SJCRH30 (cell line): Measurements from ENCODE around the gene NCK2. TPM values are rescaled to one million over a fixed set of nuclear protein-coding genes. Genes with fewer than 3 reads are reported as not detected.
"Not testable (repeated sequence)": the region's sequence is repeated elsewhere in the genome, so short reads cannot be mapped to it uniquely, and the experiment has no call there.

ENCODE experiments used
- DNase-seq, 2 experiments: peaks; one replicate each; pipeline ENCODE4 v3.0.0-alpha.2; 2015 to 2020
- H3K27ac ChIP-seq: fragments of 250-450 bp; sonication (Bioruptor Pico); 2 replicates; pipeline ENCODE4 v1.5.1; 2020; ENCODE audit warnings: mild to moderate bottlenecking, moderate library complexity
- H3K27me3 ChIP-seq: fragments of 250-450 bp; sonication (Bioruptor Pico); 2 replicates; pipeline ENCODE4 v1.5.1; 2020; ENCODE audit warnings: mild to moderate bottlenecking, moderate library complexity
- H3K36me3 ChIP-seq: fragments of 250-450 bp; sonication (Bioruptor Pico); 2 replicates; pipeline ENCODE4 v1.5.1; 2020; ENCODE audit warnings: mild to moderate bottlenecking, moderate library complexity
- H3K4me1 ChIP-seq: fragments of 250-450 bp; sonication (Bioruptor Pico); 2 replicates; pipeline ENCODE4 v1.5.1; 2020; ENCODE audit warnings: mild to moderate bottlenecking, moderate library complexity
- H3K4me3 ChIP-seq: fragments of 250-450 bp; sonication (Bioruptor Pico); 2 replicates; pipeline ENCODE4 v1.5.1; 2020; ENCODE audit warnings: mild to moderate bottlenecking, moderate library complexity
- H3K9me3 ChIP-seq: fragments of 250-450 bp; sonication (Bioruptor Pico); replicated peaks from 2 replicates; pipeline ENCODE4 v1.5.1; 2020; ENCODE audit warnings: mild to moderate bottlenecking, moderate library complexity
- total RNA-seq: library from RNA; depleted of rRNA; stranded (reverse); fragments of >200 nt; shearing (Covaris generic); gene quantifications from 2 replicates; pipeline ENCODE4 v1.2.3, GENCODE V29; 2014

Gene NCK2
- total RNA-seq, 1 experiment from 2014 or later: 51.9 TPM

- H3K4me1 ChIP-seq: no peaks in the 10 kb centered on the region
- no peaks in the 10 kb centered on the region for H3K27me3 ChIP-seq
- no peak for DNase-seq
- peaks cover 8% of the 10 kb centered on the region for H3K9me3 ChIP-seq
- no peak overlapping the region for H3K4me3 ChIP-seq
- peaks cover 19% of the 10 kb centered on the region for H3K36me3 ChIP-seq
- no peak overlapping the region for H3K27ac ChIP-seq
These were observed 148.6 kb downstream of the NCK2 start for GRCh38 chr2:105893011-105893995.

- no peak for DNase-seq
- Histone ChIP-seq H3K36me3 (peaks cover 19% of the 10 kb centered on the region), H3K9me3 (peaks cover 17% of the 10 kb centered on the region), H3K4me1 (no peaks in the 10 kb centered on the region), H3K27ac (no peak overlapping the region), H3K27me3 (no peaks in the 10 kb centered on the region), H3K4me3 (no peak overlapping the region)
These were observed 149.7 kb downstream of the NCK2 start for GRCh38 chr2:105894327-105894944.

- H3K4me3 ChIP-seq: no peak overlapping the region
- H3K27ac ChIP-seq: no peak overlapping the region
- H3K27me3 ChIP-seq: no peaks in the 10 kb centered on the region
These were observed 151.5 kb downstream of the NCK2 start for GRCh38 chr2:105895990-105896764.

GRCh38 chr2:105896765-105897163 is 152.1 kb downstream of the NCK2 start:
- peak in 1 of 2 experiments; percentile 27 for DNase-seq
- Histone ChIP-seq H3K4me1 (no peaks in the 10 kb centered on the region), H3K27ac (no peak overlapping the region), H3K4me3 (no peak overlapping the region), H3K36me3 (peaks cover 19% of the 10 kb centered on the region), H3K27me3 (no peaks in the 10 kb centered on the region), H3K9me3 (peaks cover 17% of the 10 kb centered on the region)

More at GRCh38 chr2:105895990-105896764, 151.5 kb downstream of the NCK2 start:
- no peaks in the 10 kb centered on the region for H3K4me1 ChIP-seq
- H3K9me3 ChIP-seq: peaks cover 17% of the 10 kb centered on the region
- peaks cover 19% of the 10 kb centered on the region for H3K36me3 ChIP-seq
- no peak for DNase-seq

GRCh38 chr2:105897694-105898093 is 153.0 kb downstream of the NCK2 start:
- H3K27me3 ChIP-seq, H3K4me3 ChIP-seq, H3K27ac ChIP-seq, DNase-seq, H3K4me1 ChIP-seq: not testable (repeated sequence)
- Histone ChIP-seq H3K9me3 (peaks cover 17% of the 10 kb centered on the region), H3K36me3 (peaks cover 19% of the 10 kb centered on the region)

- Histone ChIP-seq H3K27ac (no peak overlapping the region), H3K4me3 (no peak overlapping the region), H3K9me3 (peaks cover 10% of the 10 kb centered on the region), H3K27me3 (no peaks in the 10 kb centered on the region), H3K36me3 (no peaks in the 10 kb centered on the region), H3K4me1 (no peaks in the 10 kb centered on the region)
- DNase-seq: no peak
These were observed 158.5 kb downstream of the NCK2 start for GRCh38 chr2:105903051-105903674.

- DNase-seq: no peak
- Histone ChIP-seq H3K9me3 (no peaks in the 10 kb centered on the region; the same call in 1 of the 2 replicates), H3K27ac (no peak overlapping the region), H3K27me3 (no peaks in the 10 kb centered on the region), H3K36me3 (no peaks in the 10 kb centered on the region), H3K4me3 (no peak overlapping the region), H3K4me1 (0 out of 2 replicates have a peak, but pooled peaks cover under 1% of the 10 kb centered on the region)
These were observed 160.2 kb downstream of the NCK2 start for GRCh38 chr2:105904938-105905337.

- no peak for DNase-seq
- H3K4me1 ChIP-seq: peaks cover 12% of the 10 kb centered on the region
- H3K9me3 ChIP-seq: no peaks in the 10 kb centered on the region
- H3K4me3 ChIP-seq: no peak overlapping the region
- no peak overlapping the region for H3K27ac ChIP-seq
- no peaks in the 10 kb centered on the region for H3K27me3 ChIP-seq
- H3K36me3 ChIP-seq: no peaks in the 10 kb centered on the region
These were observed 161.8 kb downstream of the NCK2 start for GRCh38 chr2:105906481-105906880.

- no peak for DNase-seq
- no peak overlapping the region for H3K27ac ChIP-seq
These were observed 162.5 kb downstream of the NCK2 start for GRCh38 chr2:105907184-105907583.

GRCh38 chr2:105909215-105909614 is 164.5 kb downstream of the NCK2 start:
- no peak overlapping the region for H3K27ac ChIP-seq
- no peaks in the 10 kb centered on the region for H3K27me3 ChIP-seq
- H3K9me3 ChIP-seq: no peaks in the 10 kb centered on the region

More at GRCh38 chr2:105907184-105907583, 162.5 kb downstream of the NCK2 start:
- Histone ChIP-seq H3K9me3 (no peaks in the 10 kb centered on the region), H3K36me3 (no peaks in the 10 kb centered on the region), H3K4me3 (no peak overlapping the region), H3K4me1 (peaks cover 18% of the 10 kb centered on the region), H3K27me3 (no peaks in the 10 kb centered on the region)

GRCh38 chr2:105910497-105911238 is 166.0 kb downstream of the NCK2 start:
- Histone ChIP-seq H3K4me1 (peaks cover 18% of the 10 kb centered on the region), H3K9me3 (0 out of 2 replicates have a peak, but pooled peaks cover 11% of the 10 kb centered on the region), H3K4me3 (no peak overlapping the region), H3K36me3 (no peaks in the 10 kb centered on the region), H3K27me3 (no peaks in the 10 kb centered on the region), H3K27ac (peak overlapping the region; percentile 58)
- peak; percentile 55 to 73 for DNase-seq

More at GRCh38 chr2:105909215-105909614, 164.5 kb downstream of the NCK2 start:
- Histone ChIP-seq H3K36me3 (no peaks in the 10 kb centered on the region), H3K4me1 (peaks cover 18% of the 10 kb centered on the region), H3K4me3 (no peak overlapping the region)
- DNase-seq: no peak

- 0 out of 2 replicates have a peak, but pooled peaks cover 11% of the 10 kb centered on the region for H3K9me3 ChIP-seq
- no peak for DNase-seq
- no peaks in the 10 kb centered on the region for H3K27me3 ChIP-seq
- peaks cover 18% of the 10 kb centered on the region for H3K4me1 ChIP-seq
- H3K36me3 ChIP-seq: no peaks in the 10 kb centered on the region
- H3K4me3 ChIP-seq: no peak overlapping the region
- H3K27ac ChIP-seq: peak overlapping the region; percentile 58
These were observed 166.7 kb downstream of the NCK2 start for GRCh38 chr2:105911425-105911824.

- Histone ChIP-seq H3K36me3 (no peaks in the 10 kb centered on the region), H3K27me3 (no peaks in the 10 kb centered on the region), H3K27ac (peak overlapping the region; percentile 58; the same call in 1 of the 2 replicates), H3K4me1 (peaks cover 18% of the 10 kb centered on the region), H3K4me3 (no peak overlapping the region), H3K9me3 (0 out of 2 replicates have a peak, but pooled peaks cover 11% of the 10 kb centered on the region)
- DNase-seq: no peak
These were observed 167.4 kb downstream of the NCK2 start for GRCh38 chr2:105912081-105912480.
